MM.1S (cell line): ENCODE data around the gene FBP1.
"Not testable (repeated sequence)": the region's sequence is repeated elsewhere in the genome, so short reads cannot be mapped to it uniquely, and the experiment has no call there.

Experiments used
- DNase-seq: peaks from one replicate; pipeline ENCODE4 v3.0.0-alpha.2; 2015
- H2AFZ ChIP-seq: fragments of 300-600 bp; sonication (generic); 2 replicates; pipeline ENCODE4 v1.6.0; 2016; ENCODE audit warnings: antibody characterized with exemption, low read length
- H3F3A ChIP-seq: fragments of 300-600 bp; sonication (generic); 2 replicates; pipeline ENCODE4 v1.6.1; 2016; ENCODE audit warnings: mild to moderate bottlenecking, antibody characterized with exemption, low read length, moderate library complexity, mixed read lengths; ENCODE audit not compliant: insufficient read depth
- H3K27ac ChIP-seq: fragments of 300-600 bp; sonication (generic); 2 replicates; pipeline ENCODE4 v1.5.1; 2016; ENCODE audit warnings: mild to moderate bottlenecking, low read length
- H3K27me3 ChIP-seq: fragments of 300-600 bp; sonication (generic); replicated peaks from 2 replicates; pipeline ENCODE4 v1.6.0; 2016; ENCODE audit warnings: low read length; ENCODE audit not compliant: insufficient read depth
- H3K36me3 ChIP-seq: fragments of 300-600 bp; sonication (generic); replicated peaks from 2 replicates; pipeline ENCODE4 v1.6.1; 2016; ENCODE audit warnings: mild to moderate bottlenecking, low read length, mixed read lengths; ENCODE audit not compliant: insufficient read depth
- H3K4me1 ChIP-seq: fragments of 300-600 bp; sonication (generic); 2 replicates; pipeline ENCODE4 v1.6.1; 2016; ENCODE audit warnings: low read length, mixed read lengths
- H3K4me2 ChIP-seq: fragments of 300-600 bp; sonication (generic); 2 replicates; pipeline ENCODE4 v1.6.0; 2016; ENCODE audit warnings: low read depth, low read length
- H3K4me3 ChIP-seq: fragments of 300-600 bp; sonication (generic); 2 replicates; pipeline ENCODE4 v1.5.1; 2016; ENCODE audit warnings: low read length, mixed read lengths
- H3K79me2 ChIP-seq: fragments of 300-600 bp; sonication (generic); 2 replicates; pipeline ENCODE4 v1.6.1; 2016; ENCODE audit warnings: mixed run types, low read length, mixed read lengths
- H3K9ac ChIP-seq: fragments of 300-600 bp; sonication (generic); 2 replicates; pipeline ENCODE4 v1.6.1; 2016; ENCODE audit warnings: low read length, mixed read lengths
- H3K9me2 ChIP-seq: fragments of 300-600 bp; sonication (generic); replicated peaks from 2 replicates; pipeline ENCODE4 v1.6.1; 2016; ENCODE audit warnings: mild to moderate bottlenecking, low read length, mixed read lengths; ENCODE audit not compliant: insufficient read depth
- H3K9me3 ChIP-seq: fragments of 300-600 bp; sonication (generic); replicated peaks from 2 replicates; pipeline ENCODE4 v1.6.1; 2016; ENCODE audit warnings: mild to moderate bottlenecking, low read length, mixed read lengths; ENCODE audit not compliant: insufficient read depth
- H4K20me1 ChIP-seq: fragments of 300-600 bp; sonication (generic); 2 replicates; pipeline ENCODE4 v1.6.1; 2016; ENCODE audit warnings: mild to moderate bottlenecking, low read length, moderate library complexity, mixed read lengths; ENCODE audit not compliant: insufficient read depth
- EZH2 ChIP-seq: fragments of 300-600 bp; sonication (generic); optimal IDR thresholded peaks from 2 replicates; pipeline ENCODE3; 2017; ENCODE audit warnings: low read depth, mild to moderate bottlenecking, antibody characterized with exemption, low read length, mixed read lengths
- EZH2phosphoT487 ChIP-seq: fragments of 300-600 bp; sonication (generic); IDR thresholded peaks from 2 replicates; pipeline ENCODE4 v1.6.1; 2018; ENCODE audit warnings: antibody characterized with exemption, low read length
- TF ChIP-seq, protein P1 (sequence below): fragments of 300-600 bp; sonication (generic); IDR thresholded peaks from 2 replicates; pipeline ENCODE4 v1.5.1; 2016; ENCODE audit warnings: antibody characterized with exemption, low read length, mixed read lengths

The FBP1 gene

DNA sequence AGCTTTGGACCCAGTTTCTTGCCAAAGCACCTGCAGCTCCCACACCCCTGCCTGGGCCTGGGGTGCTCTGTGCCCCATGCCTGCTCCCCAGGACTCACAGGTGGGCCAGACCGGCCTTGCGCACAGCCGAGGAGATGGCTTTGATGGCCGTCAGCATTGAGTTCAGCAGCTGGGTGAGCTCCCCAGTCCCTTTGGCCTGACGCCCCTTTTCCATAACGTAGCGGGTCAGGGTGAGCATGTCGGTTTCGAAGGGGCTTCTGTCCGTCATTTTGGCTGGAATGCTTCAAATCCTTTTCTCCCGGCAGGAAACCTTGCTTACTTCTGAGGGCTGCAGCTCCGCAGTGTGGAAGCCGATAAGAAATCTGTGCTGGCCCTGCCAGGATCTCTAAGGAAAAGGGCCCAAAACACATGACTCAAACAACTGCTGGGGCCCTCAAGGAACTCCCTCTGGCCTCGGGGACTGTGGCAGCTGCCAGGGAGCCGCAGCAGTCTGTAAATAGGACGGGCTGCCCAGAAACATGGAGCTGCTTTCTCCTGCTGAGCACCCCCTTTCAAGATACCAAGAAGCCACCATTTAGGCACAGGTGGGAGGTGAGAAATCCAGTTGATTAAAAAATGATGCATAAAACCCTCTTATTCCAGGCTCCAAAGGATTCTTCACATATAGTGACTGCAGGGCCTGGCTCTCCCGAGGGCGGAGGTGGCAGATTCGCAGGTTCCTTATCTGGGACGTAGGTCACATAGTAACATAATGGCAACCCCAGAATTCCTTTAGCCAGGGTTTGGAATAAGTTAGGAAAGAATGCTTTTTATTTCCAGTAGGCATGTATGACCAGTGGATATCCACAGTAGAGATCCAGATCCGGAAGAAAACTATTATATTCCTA lies 45.6 kb downstream of the FBP1 start, which contains the start of gene FBP2:
TSS of gene FBP2 (minus strand) at position 366 of the 887 bp plus-strand sequence. CDS start at position 268, 98 bp downstream.
- H2AFZ ChIP-seq = no peak within 1 kb of the TSS
- no peaks in the 10 kb centered on the region for H3K4me1 ChIP-seq
- no peak within 1 kb of the TSS for H3K4me2 ChIP-seq

DNA sequence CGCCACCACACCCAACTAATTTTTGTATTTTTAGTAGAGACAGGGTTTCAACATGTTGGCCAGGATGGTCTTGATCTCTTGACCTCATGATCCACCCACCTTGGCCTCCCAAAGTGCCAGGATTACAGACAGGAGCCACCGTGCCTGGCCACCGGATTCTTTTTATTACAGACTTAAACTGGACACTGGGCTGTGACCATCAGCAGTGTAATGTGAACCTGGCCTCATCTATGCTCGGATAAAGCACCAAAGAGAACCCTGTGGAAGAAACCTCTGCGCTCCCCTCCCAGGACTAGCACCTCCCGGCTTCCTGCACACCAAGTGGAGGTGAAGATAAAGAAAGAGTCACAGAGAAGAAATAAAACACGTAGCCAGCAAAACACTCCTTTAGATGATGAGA lies 46.6 kb downstream of the FBP1 start:
- not testable (repeated sequence) for H3K27ac ChIP-seq, H3F3A ChIP-seq, H3K9me2 ChIP-seq, H3K79me2 ChIP-seq, H3K4me2 ChIP-seq, H3K9ac ChIP-seq, H3K4me3 ChIP-seq, H2AFZ ChIP-seq, H4K20me1 ChIP-seq, H3K27me3 ChIP-seq, DNase-seq, H3K36me3 ChIP-seq, H3K4me1 ChIP-seq, H3K9me3 ChIP-seq

More for the DNA sequence above, 45.6 kb downstream of the FBP1 start, which contains the start of gene FBP2:
- Histone ChIP-seq H3K27ac (no peak within 1 kb of the TSS), H4K20me1 (no peaks in the 10 kb centered on the region), H3K27me3 (no peaks in the 10 kb centered on the region), H3K9ac (no peak within 1 kb of the TSS), H3K9me3 (no peaks in the 10 kb centered on the region), H3K9me2 (no peaks in the 10 kb centered on the region), H3K36me3 (no peaks in the 10 kb centered on the region), H3F3A (no peaks in the 10 kb centered on the region), H3K79me2 (no peaks in the 10 kb centered on the region), H3K4me3 (no peak within 1 kb of the TSS)
- no peak for TF ChIP-seq EZH2
- no peak for TF ChIP-seq EZH2phosphoT487
- TF ChIP-seq, protein P1, sequence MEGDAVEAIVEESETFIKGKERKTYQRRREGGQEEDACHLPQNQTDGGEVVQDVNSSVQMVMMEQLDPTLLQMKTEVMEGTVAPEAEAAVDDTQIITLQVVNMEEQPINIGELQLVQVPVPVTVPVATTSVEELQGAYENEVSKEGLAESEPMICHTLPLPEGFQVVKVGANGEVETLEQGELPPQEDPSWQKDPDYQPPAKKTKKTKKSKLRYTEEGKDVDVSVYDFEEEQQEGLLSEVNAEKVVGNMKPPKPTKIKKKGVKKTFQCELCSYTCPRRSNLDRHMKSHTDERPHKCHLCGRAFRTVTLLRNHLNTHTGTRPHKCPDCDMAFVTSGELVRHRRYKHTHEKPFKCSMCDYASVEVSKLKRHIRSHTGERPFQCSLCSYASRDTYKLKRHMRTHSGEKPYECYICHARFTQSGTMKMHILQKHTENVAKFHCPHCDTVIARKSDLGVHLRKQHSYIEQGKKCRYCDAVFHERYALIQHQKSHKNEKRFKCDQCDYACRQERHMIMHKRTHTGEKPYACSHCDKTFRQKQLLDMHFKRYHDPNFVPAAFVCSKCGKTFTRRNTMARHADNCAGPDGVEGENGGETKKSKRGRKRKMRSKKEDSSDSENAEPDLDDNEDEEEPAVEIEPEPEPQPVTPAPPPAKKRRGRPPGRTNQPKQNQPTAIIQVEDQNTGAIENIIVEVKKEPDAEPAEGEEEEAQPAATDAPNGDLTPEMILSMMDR = no peak
- no peak for DNase-seq

DNA sequence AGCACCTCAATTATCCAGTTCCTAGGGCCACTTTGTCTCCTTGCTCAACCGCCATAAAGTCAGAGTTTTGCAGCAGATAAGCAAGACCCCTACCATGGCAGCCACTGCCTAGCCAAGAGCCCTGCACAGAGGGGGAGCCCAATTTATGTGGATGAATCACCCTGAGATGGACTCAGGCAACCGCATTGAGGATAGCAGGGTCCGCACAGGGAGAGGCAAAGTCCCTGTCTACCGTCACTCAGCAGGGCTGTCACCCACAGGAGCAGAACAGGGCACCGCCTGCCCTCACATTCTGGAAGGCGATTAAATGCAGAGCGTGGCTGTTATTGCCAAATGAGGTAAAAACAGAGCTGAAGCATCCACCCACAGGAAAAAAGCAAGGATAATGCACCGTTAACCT lies 47.4 kb downstream of the FBP1 start:
- no peaks in the 10 kb centered on the region for H3K36me3 ChIP-seq

DNA sequence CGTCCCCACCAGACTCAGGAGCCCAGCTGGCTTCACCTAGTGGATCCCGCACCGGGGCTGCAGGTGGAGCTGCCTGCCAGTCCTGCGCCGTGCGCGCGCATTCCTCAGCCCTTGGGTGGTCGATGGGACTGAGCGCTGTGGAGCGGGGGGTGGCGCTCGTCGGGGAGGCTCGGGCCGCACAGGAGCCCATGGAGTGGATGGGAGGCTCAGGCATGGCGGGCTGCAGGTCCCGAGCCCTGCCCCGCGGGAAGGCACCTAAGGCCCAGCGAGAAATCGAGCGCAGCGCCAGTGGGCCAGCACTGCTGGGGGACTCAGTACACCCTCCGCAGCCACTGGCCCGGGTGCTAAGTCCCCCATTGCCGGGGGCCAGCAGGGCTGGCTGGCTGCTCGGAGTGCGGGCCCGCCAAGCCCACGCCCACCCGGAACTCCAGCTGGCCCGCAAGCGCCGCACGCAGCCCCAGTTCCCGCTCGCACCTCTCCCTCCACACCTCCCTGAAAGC lies 48.2 kb downstream of the FBP1 start:
- not testable (repeated sequence) for H3K4me2 ChIP-seq, H3K9me3 ChIP-seq, H3K36me3 ChIP-seq, H4K20me1 ChIP-seq, H3K4me1 ChIP-seq, H3K9ac ChIP-seq, H2AFZ ChIP-seq, H3F3A ChIP-seq, DNase-seq, H3K9me2 ChIP-seq, H3K27ac ChIP-seq, H3K27me3 ChIP-seq, H3K4me3 ChIP-seq, H3K79me2 ChIP-seq

More for the DNA sequence above, 47.4 kb downstream of the FBP1 start:
- DNase-seq = no peak
- no peak overlapping the region for H2AFZ ChIP-seq
- H3K4me2 ChIP-seq = no peak overlapping the region
- H4K20me1 ChIP-seq = no peaks in the 10 kb centered on the region
- peaks cover 3% of the 10 kb centered on the region for H3F3A ChIP-seq
- H3K9ac ChIP-seq = no peak overlapping the region
- H3K27me3 ChIP-seq = no peaks in the 10 kb centered on the region
- H3K4me1 ChIP-seq = 0 out of 2 replicates have a peak, but pooled peaks cover 4% of the 10 kb centered on the region
- no peaks in the 10 kb centered on the region for H3K79me2 ChIP-seq
- no peak overlapping the region for H3K4me3 ChIP-seq
- TF ChIP-seq, protein P1 = no peak
- no peak for TF ChIP-seq EZH2phosphoT487
- no peaks in the 10 kb centered on the region for H3K9me2 ChIP-seq
- H3K27ac ChIP-seq = no peak overlapping the region
- H3K9me3 ChIP-seq = no peaks in the 10 kb centered on the region
